Neural progenitor cell (in vitro differentiated cells): Measurements from ENCODE around the gene CAPN15.

Experiments
- EZH2 ChIP-seq: fragments of 200-600 bp; sonication (generic); IDR thresholded peaks from 2 replicates; pipeline ENCODE4 v1.6.1; 2017; ENCODE audit warnings: antibody characterized with exemption, mild to moderate bottlenecking, moderate library complexity
- EZH2phosphoT487 ChIP-seq: fragments of 200-600 bp; sonication (generic); IDR thresholded peaks from 2 replicates; pipeline ENCODE4 v1.6.1; 2017; ENCODE audit warnings: antibody characterized with exemption
- TF ChIP-seq, protein P1 (sequence below): fragments of 200-600 bp; sonication (generic); IDR thresholded peaks from 2 replicates; pipeline ENCODE4 v1.5.1; 2017; ENCODE audit warnings: antibody characterized with exemption, mild to moderate bottlenecking

GRCh38 chr16:554297-554621 is 26.7 kb downstream of the CAPN15 start:
- TF ChIP-seq EZH2phosphoT487, result no peak
- TF ChIP-seq, protein P1, sequence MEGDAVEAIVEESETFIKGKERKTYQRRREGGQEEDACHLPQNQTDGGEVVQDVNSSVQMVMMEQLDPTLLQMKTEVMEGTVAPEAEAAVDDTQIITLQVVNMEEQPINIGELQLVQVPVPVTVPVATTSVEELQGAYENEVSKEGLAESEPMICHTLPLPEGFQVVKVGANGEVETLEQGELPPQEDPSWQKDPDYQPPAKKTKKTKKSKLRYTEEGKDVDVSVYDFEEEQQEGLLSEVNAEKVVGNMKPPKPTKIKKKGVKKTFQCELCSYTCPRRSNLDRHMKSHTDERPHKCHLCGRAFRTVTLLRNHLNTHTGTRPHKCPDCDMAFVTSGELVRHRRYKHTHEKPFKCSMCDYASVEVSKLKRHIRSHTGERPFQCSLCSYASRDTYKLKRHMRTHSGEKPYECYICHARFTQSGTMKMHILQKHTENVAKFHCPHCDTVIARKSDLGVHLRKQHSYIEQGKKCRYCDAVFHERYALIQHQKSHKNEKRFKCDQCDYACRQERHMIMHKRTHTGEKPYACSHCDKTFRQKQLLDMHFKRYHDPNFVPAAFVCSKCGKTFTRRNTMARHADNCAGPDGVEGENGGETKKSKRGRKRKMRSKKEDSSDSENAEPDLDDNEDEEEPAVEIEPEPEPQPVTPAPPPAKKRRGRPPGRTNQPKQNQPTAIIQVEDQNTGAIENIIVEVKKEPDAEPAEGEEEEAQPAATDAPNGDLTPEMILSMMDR, result no peak
- no peak for TF ChIP-seq EZH2
